ENCODE measurements around the gene ZNF771.
A peak's percentile ranks its signal among the peaks of the same experiment; 100 is the strongest.

Gene ZNF771

DNA sequence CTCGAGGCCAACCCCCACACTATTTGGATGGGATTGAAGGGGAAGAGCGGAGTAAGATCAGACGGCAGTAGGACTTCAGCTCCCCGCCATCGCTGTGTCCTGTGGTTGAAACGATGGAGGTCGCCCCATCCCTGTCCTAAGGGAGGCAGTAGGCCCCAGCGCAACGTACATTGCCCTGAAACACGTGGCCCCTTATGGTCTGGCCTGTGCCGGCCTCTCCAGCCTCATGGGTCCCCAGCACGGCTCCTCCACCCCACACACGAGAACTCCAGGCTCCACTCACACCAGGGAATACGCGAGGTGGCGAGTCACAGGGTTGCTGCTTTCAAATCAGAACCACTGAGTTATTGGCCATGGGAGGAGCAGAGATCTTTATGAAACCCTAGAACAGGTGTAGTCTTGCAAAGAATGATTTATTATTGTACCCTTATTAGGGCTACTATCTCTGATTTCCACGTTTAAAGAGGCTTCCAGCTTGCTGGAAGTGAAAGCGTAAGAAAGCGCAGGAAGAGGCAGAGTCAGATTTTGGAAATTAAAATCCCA, 23.1 kb downstream of the ZNF771 start:
- Histone ChIP-seq H3K4me1 (ENCODE audit: control extremely low read depth in 1 of 4, control insufficient read depth in 4 of 4, insufficient read depth in 4 of 4, low read length in 3 of 4) (peaks cover 3 to 21% (median 16%) of the 10 kb centered on the region in 4 experiments), H3K4me3 (ENCODE audit: control insufficient read depth in 1 of 7, extremely low read depth in 1 of 7, insufficient read depth in 4 of 7, low read depth in 2 of 7, low read length in 6 of 7) (peak overlapping the region in 2 of 7 experiments; percentile 12 to 42), H3K27ac (ENCODE audit: insufficient read depth in 1 of 2, low read depth in 1 of 2, low read length in 2 of 2, poor library complexity in 1 of 2, severe bottlenecking in 2 of 2) (peak overlapping the region in 1 of 2 experiments; percentile 76), H3K9me3 (ENCODE audit: control extremely low read depth in 1 of 5, control insufficient read depth in 4 of 5, insufficient read depth in 2 of 5, low read depth in 1 of 5, low read length in 4 of 5) (no peaks in the 10 kb centered on the region), H3K27me3 (replicated peaks in 2 of 5; ENCODE audit: control insufficient read depth in 4 of 5, insufficient read depth in 5 of 5, low read length in 4 of 5) (no peaks in the 10 kb centered on the region), H3K36me3 (ENCODE audit: control insufficient read depth in 4 of 4, insufficient read depth in 4 of 4, low read length in 3 of 4) (peaks cover 5 to 20% (median 10%) of the 10 kb centered on the region in 4 experiments)
- ChIA-PET POLR2A (interaction anchor here (1.3 to 1.7 kb wide), 2 partner anchors 12 to 21 kb away, joined by 3 to 9 read pairs; no protein-coding TSS in a partner anchor), CTCF (interaction anchor here (0.6 to 2.3 kb wide), 23 partner anchors 10 to 219 kb away, joined by 3 to 15 read pairs (median 4); partner anchors contain the start of genes SEPHS2 and ZNF747)
- no peak for DNase-seq
- WGBS (ENCODE audit: insufficient coverage): 57% methylated on average over 14 of the region's 19 CpGs

DNA sequence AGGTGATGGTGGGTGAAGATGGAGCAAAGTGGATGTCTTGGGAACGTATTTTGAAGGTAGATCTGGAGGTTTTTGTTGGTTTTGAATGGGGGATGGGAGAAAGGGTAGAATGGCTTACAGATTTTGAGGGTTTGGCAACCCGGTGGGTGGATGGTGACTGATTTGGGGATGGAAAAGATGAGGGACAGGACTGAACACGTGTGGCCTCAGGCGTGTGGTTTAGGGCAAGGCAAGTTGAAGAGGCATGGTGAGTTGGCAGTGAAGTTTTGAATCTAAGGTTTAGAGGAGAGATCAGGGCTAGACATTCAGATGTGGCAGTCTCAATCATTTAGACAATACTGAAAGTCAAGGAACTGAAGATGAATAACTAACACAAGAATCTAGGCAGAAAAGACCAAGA, 27.4 kb downstream of the ZNF771 start:
- POLR2A ChIA-PET: no interaction called here
- peaks cover 0 to 11% (median 6%) of the 10 kb centered on the region in 4 experiments for H3K4me1 ChIP-seq (ENCODE audit: control extremely low read depth in 1 of 4, control insufficient read depth in 4 of 4, insufficient read depth in 4 of 4, low read length in 3 of 4)
- 91% methylated on average over 4 of the region's 4 CpGs for WGBS (ENCODE audit: insufficient coverage)

DNA sequence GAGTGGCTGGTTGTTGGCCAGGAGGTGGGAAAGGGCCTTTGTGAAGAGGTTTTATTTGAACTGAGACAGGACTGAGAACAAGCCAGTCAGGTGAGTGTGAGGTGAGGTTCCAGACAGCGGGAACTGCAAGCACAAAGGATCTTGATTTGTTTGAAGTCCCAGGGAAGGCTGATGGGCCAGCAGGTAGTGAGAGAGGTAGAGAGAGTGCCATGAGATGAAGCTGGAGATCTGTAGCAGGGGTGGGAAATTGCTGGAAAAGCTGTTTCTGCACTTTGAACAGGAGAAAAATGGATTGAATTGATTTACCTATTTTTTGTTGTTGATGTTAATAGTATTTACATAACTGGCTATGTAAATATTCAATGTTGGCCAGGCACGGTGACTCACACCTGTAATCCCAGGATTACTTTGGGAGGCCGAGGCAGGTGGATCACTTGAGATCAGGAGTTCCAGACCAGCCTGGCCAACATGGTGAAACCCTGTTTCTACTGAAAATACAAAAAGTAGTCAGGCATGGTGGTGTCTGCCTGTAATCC, 30.2 kb downstream of the ZNF771 start:
- no peaks in the 10 kb centered on the region for H3K36me3 ChIP-seq (ENCODE audit: control insufficient read depth in 4 of 4, insufficient read depth in 4 of 4, low read length in 3 of 4)
- H3K4me1 ChIP-seq (ENCODE audit: control extremely low read depth in 1 of 4, control insufficient read depth in 4 of 4, insufficient read depth in 4 of 4, low read length in 3 of 4): peaks cover 0 to 14% (median 3%) of the 10 kb centered on the region in 4 experiments
- H3K27ac ChIP-seq (ENCODE audit: insufficient read depth in 1 of 2, low read depth in 1 of 2, low read length in 2 of 2, poor library complexity in 1 of 2, severe bottlenecking in 2 of 2): no peak overlapping the region
- H3K27me3 ChIP-seq (replicated peaks in 2 of 5; ENCODE audit: control insufficient read depth in 4 of 5, insufficient read depth in 5 of 5, low read length in 4 of 5): no peaks in the 10 kb centered on the region
- no peaks in the 10 kb centered on the region for H3K9me3 ChIP-seq (ENCODE audit: control extremely low read depth in 1 of 5, control insufficient read depth in 4 of 5, insufficient read depth in 2 of 5, low read depth in 1 of 5, low read length in 4 of 5)
- WGBS (ENCODE audit: insufficient coverage): 100% methylated on average over 3 of the region's 3 CpGs
- ChIA-PET POLR2A (no interaction called here), CTCF (interaction anchor here (1.2 kb wide), 1 partner anchor 12 kb away, joined by 3 read pairs; no protein-coding TSS in a partner anchor)
- no peak for DNase-seq
- no peak overlapping the region for H3K4me3 ChIP-seq (ENCODE audit: control insufficient read depth in 1 of 7, extremely low read depth in 1 of 7, insufficient read depth in 4 of 7, low read depth in 2 of 7, low read length in 6 of 7)

More for the DNA sequence above, 27.4 kb downstream of the ZNF771 start:
- Histone ChIP-seq H3K27me3 (replicated peaks in 2 of 5; ENCODE audit: control insufficient read depth in 4 of 5, insufficient read depth in 5 of 5, low read length in 4 of 5) (no peaks in the 10 kb centered on the region), H3K27ac (ENCODE audit: insufficient read depth in 1 of 2, low read depth in 1 of 2, low read length in 2 of 2, poor library complexity in 1 of 2, severe bottlenecking in 2 of 2) (no peak overlapping the region), H3K9me3 (ENCODE audit: control extremely low read depth in 1 of 5, control insufficient read depth in 4 of 5, insufficient read depth in 2 of 5, low read depth in 1 of 5, low read length in 4 of 5) (no peaks in the 10 kb centered on the region), H3K36me3 (ENCODE audit: control insufficient read depth in 4 of 4, insufficient read depth in 4 of 4, low read length in 3 of 4) (no peaks in the 10 kb centered on the region), H3K4me3 (ENCODE audit: control insufficient read depth in 1 of 7, extremely low read depth in 1 of 7, insufficient read depth in 4 of 7, low read depth in 2 of 7, low read length in 6 of 7) (no peak overlapping the region)
- CTCF ChIA-PET: interaction anchor here (1.0 to 2.4 kb wide), 3 partner anchors 10 to 194 kb away, joined by 3 to 8 read pairs (median 3); no protein-coding TSS in a partner anchor
- no peak for DNase-seq

DNA sequence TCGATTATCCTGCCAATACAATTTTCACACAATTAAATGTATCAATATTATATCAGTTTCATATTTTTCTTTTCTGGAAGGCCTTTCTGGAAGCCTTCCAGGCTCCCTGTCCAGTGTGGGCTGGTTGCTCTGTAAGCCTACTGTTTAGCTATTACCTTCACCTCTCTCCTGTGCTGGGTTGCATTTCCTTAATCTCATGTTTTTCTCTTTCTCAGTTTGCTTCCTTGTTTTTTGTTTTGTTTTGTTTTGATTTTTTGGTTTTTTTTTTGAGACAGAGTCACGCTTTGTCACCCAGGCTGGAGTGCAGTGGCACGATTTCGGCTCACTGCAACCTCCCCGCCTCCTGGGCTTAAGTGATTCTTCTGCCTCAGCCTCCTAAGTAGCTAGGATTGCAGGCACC, 31.4 kb downstream of the ZNF771 start:
- no peaks in the 10 kb centered on the region for H3K27me3 ChIP-seq (replicated peaks in 2 of 5; ENCODE audit: control insufficient read depth in 4 of 5, insufficient read depth in 5 of 5, low read length in 4 of 5)
- no peak for DNase-seq
- ChIA-PET CTCF (interaction anchor here (1.2 to 1.8 kb wide), 2 partner anchors 9 to 10 kb away, joined by 3 to 5 read pairs; partner anchors contain the start of gene DCTPP1), POLR2A (no interaction called here)
- no peaks in the 10 kb centered on the region for H3K9me3 ChIP-seq (ENCODE audit: control extremely low read depth in 1 of 5, control insufficient read depth in 4 of 5, insufficient read depth in 2 of 5, low read depth in 1 of 5, low read length in 4 of 5)
- H3K4me3 ChIP-seq (ENCODE audit: control insufficient read depth in 1 of 7, extremely low read depth in 1 of 7, insufficient read depth in 4 of 7, low read depth in 2 of 7, low read length in 6 of 7): no peak overlapping the region
- WGBS (ENCODE audit: insufficient coverage): 89% methylated on average over 3 of the region's 5 CpGs
- peaks cover 0 to 16% (median 6%) of the 10 kb centered on the region in 4 experiments for H3K4me1 ChIP-seq (ENCODE audit: control extremely low read depth in 1 of 4, control insufficient read depth in 4 of 4, insufficient read depth in 4 of 4, low read length in 3 of 4)
- H3K36me3 ChIP-seq (ENCODE audit: control insufficient read depth in 4 of 4, insufficient read depth in 4 of 4, low read length in 3 of 4): peaks cover 0 to 10% (median 6%) of the 10 kb centered on the region in 4 experiments
- no peak overlapping the region for H3K27ac ChIP-seq (ENCODE audit: insufficient read depth in 1 of 2, low read depth in 1 of 2, low read length in 2 of 2, poor library complexity in 1 of 2, severe bottlenecking in 2 of 2)

DNA sequence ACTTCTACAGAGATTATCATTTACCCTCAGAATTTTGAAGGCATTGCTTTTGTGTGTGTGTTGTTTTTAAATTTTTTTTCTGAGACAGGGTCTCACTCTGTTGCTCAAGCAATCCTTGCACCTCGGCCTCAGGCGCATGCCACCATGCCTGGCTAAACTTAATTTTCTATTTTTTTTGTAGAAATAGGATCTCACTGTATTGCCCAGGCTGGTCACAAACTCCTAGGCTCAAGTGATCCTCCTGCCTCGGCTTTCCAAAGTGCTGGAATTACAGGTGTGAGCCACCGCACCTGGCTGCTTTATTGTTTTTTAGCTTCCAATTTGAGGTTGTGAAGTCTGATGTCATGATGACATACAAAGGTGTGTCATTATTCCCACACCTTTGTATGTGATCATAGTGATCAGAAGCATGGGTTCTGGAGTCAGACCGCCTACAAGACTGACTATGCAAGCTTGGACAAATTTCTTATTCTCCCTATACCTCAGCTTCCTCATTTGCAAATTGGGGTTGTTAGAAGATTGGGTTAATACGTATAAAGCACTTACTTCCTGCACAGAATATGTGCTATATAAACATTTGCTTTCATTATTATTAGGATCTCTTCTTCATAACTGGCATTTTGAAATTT, 32.4 kb downstream of the ZNF771 start:
- Histone ChIP-seq H3K27me3 (replicated peaks in 2 of 5; ENCODE audit: control insufficient read depth in 4 of 5, insufficient read depth in 5 of 5, low read length in 4 of 5) (no peaks in the 10 kb centered on the region), H3K9me3 (ENCODE audit: control extremely low read depth in 1 of 5, control insufficient read depth in 4 of 5, insufficient read depth in 2 of 5, low read depth in 1 of 5, low read length in 4 of 5) (no peaks in the 10 kb centered on the region), H3K27ac (ENCODE audit: insufficient read depth in 1 of 2, low read depth in 1 of 2, low read length in 2 of 2, poor library complexity in 1 of 2, severe bottlenecking in 2 of 2) (no peak overlapping the region), H3K36me3 (ENCODE audit: control insufficient read depth in 4 of 4, insufficient read depth in 4 of 4, low read length in 3 of 4) (peaks cover 0 to 19% (median 10%) of the 10 kb centered on the region in 4 experiments), H3K4me3 (ENCODE audit: control insufficient read depth in 1 of 7, extremely low read depth in 1 of 7, insufficient read depth in 4 of 7, low read depth in 2 of 7, low read length in 6 of 7) (no peak overlapping the region), H3K4me1 (ENCODE audit: control extremely low read depth in 1 of 4, control insufficient read depth in 4 of 4, insufficient read depth in 4 of 4, low read length in 3 of 4) (peaks cover 3 to 23% (median 15%) of the 10 kb centered on the region in 4 experiments)
- ChIA-PET POLR2A (interaction anchor here (0.6 to 1.1 kb wide), 2 partner anchors 22 to 24 kb away, joined by 3 to 4 read pairs; no protein-coding TSS in a partner anchor), CTCF (interaction anchor here (1.7 to 1.8 kb wide), 2 partner anchors 9 to 10 kb away, joined by 4 to 5 read pairs; partner anchors contain the start of gene DCTPP1)
- WGBS (ENCODE audit: insufficient coverage): 86% methylated on average over 4 of the region's 6 CpGs
- DNase-seq: peak in 2 of 3 donors; percentile 48 to 58

DNA sequence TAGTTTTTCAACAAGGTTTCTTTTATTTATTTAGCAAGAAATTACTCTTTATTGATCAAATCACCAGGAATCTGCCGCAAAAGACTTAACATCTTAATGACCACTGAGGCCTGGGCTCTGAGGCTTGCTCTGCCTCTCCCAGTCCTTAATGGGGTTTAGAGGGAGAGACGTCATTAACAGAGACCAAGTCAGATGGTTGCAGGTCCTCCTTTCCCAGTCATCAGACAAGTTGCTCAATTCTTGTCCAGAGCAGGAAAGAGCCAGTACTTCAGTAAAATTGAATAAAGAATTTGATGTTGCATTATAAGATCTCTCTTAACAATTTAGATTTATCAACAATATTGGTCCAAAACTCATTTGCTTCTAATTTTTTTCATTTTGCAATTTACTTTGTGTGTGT, 36.2 kb downstream of the ZNF771 start:
- ChIA-PET CTCF (interaction anchor here (0.6 to 2.5 kb wide), 4 partner anchors 13 to 193 kb away, joined by 3 to 12 read pairs (median 4); partner anchors contain the start of gene DCTPP1), POLR2A (no interaction called here)
- Histone ChIP-seq H3K4me3 (ENCODE audit: control insufficient read depth in 1 of 7, extremely low read depth in 1 of 7, insufficient read depth in 4 of 7, low read depth in 2 of 7, low read length in 6 of 7) (no peak overlapping the region), H3K36me3 (ENCODE audit: control insufficient read depth in 4 of 4, insufficient read depth in 4 of 4, low read length in 3 of 4) (peaks cover 0 to 19% (median 10%) of the 10 kb centered on the region in 4 experiments), H3K27me3 (replicated peaks in 2 of 5; ENCODE audit: control insufficient read depth in 4 of 5, insufficient read depth in 5 of 5, low read length in 4 of 5) (no peaks in the 10 kb centered on the region), H3K27ac (ENCODE audit: insufficient read depth in 1 of 2, low read depth in 1 of 2, low read length in 2 of 2, poor library complexity in 1 of 2, severe bottlenecking in 2 of 2) (no peak overlapping the region), H3K9me3 (ENCODE audit: control extremely low read depth in 1 of 5, control insufficient read depth in 4 of 5, insufficient read depth in 2 of 5, low read depth in 1 of 5, low read length in 4 of 5) (no peaks in the 10 kb centered on the region), H3K4me1 (ENCODE audit: control extremely low read depth in 1 of 4, control insufficient read depth in 4 of 4, insufficient read depth in 4 of 4, low read length in 3 of 4) (peaks cover 3 to 38% (median 26%) of the 10 kb centered on the region in 4 experiments)
- DNase-seq: no peak
- 100% methylated on average over 1 of the region's 2 CpGs for WGBS (ENCODE audit: insufficient coverage)

Data from common myeloid progenitor, CD34-positive (primary cell).